ENCODE results near the gene ESPL1. TPM values are rescaled to one million over a fixed set of nuclear protein-coding genes. Genes with fewer than 3 reads are reported as not detected.

ESPL1 gene
- total and polyA plus RNA-seq, 12 donors, result 0.56 to 4.2 (median 1.1) TPM

DNA sequence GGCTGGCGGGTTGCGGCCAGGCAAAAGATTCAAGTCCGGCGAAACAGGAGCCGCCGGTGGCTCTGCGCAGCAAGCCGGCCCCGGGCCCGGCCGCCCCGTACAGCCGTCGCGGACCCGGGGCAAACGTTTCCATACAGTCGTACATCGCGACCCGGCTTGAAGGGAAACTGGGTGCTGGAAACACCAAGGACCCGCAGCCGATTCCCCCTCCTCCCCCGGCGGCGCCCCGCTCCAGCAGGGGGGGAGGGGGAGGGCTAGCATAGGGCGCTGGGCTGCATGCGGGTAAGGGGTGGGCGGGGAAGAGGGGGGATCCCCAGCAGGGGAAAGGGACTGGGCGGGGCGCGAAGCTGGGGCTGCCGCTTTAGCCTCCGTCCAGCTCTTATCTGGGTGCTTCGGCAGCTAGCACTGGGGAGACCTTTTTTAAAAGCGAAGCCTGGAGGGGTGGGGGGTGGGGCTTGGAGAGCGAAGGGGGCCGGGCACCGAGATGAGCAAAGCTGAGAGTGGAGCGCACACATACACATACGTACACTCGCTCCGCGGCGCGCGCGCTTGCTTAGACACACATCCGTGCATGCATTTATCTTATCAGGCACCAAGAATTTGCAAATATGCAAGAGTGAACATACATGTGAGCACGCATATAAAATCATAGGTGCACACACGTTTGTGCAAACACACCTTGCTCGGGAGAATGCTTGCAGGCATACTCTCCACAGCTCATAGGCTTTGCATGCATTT lies 48.0 kb upstream of the ESPL1 start:
- Histone ChIP-seq H3K4me1 (replicated peaks in 1 of 2) (peaks cover 34 to 58% of the 10 kb centered on the region in 2 donors), H3K9me3 (replicated peaks in 1 of 3) (no peaks in the 10 kb centered on the region), H3K4me3 (peak overlapping the region; percentile 22 to 91 (median 69)), H3K27me3 (no peaks in the 10 kb centered on the region), H3K36me3 (replicated peaks in 1 of 2) (no peaks in the 10 kb centered on the region), H3K27ac (peak overlapping the region; percentile 41 to 99 (median 97))
- TF ChIP-seq, protein P1, sequence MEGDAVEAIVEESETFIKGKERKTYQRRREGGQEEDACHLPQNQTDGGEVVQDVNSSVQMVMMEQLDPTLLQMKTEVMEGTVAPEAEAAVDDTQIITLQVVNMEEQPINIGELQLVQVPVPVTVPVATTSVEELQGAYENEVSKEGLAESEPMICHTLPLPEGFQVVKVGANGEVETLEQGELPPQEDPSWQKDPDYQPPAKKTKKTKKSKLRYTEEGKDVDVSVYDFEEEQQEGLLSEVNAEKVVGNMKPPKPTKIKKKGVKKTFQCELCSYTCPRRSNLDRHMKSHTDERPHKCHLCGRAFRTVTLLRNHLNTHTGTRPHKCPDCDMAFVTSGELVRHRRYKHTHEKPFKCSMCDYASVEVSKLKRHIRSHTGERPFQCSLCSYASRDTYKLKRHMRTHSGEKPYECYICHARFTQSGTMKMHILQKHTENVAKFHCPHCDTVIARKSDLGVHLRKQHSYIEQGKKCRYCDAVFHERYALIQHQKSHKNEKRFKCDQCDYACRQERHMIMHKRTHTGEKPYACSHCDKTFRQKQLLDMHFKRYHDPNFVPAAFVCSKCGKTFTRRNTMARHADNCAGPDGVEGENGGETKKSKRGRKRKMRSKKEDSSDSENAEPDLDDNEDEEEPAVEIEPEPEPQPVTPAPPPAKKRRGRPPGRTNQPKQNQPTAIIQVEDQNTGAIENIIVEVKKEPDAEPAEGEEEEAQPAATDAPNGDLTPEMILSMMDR (IDR thresholded peaks at IDR 0.05), result no peak
- peak in 1 of 2 donors; percentile 14 for TF ChIP-seq POLR2A (IDR thresholded peaks at IDR 0.05)
- intact Hi-C loops (cut with DNase I), result loop anchor here in 1 of 2 donors (10.0 kb wide), 2 partner anchors 65 to 205 kb away; partner anchors contain the start of gene AMHR2
- peak in 6 of 7 donors; percentile 58 to 85 (median 76) for DNase-seq
- WGBS, 4 donors, result 0 to 1% (median 1%) methylated on average over 19 to 51 of the region's 53 CpGs

DNA sequence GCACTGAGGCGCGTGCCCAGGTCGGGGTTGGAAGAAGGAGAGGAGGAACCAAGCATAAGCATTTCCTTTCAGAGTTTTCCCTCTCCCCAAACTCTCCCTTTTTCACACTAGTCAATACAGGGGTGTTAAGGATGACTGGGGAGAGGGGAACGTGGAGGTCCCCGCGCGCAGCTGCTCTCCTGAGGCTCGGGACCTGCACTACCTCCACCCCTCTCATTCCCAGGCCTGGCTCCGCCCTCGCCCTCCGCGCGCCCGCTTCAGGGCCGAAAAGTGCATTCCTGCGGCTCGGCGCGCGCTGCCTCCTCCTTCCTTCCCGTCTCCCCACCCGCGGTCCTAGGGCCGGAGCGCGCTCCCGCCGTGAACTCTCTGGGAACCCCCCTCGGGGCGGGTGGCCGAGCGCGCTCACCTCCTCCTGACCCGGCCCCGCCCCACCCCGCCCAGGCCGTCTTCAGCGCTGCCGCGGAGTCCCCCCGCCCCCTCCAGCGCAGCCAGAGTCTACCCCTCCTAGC lies 47.4 kb upstream of the ESPL1 start:
- Histone ChIP-seq H3K4me3 (peak overlapping the region; percentile 22 to 91 (median 69)), H3K27ac (peak overlapping the region; percentile 91 to 100 (median 97)), H3K4me1 (replicated peaks in 1 of 2) (peaks cover 34 to 58% of the 10 kb centered on the region in 2 donors), H3K9me3 (replicated peaks in 1 of 3) (no peaks in the 10 kb centered on the region), H3K36me3 (replicated peaks in 1 of 2) (no peaks in the 10 kb centered on the region), H3K27me3 (no peaks in the 10 kb centered on the region)
- TF ChIP-seq, protein P1 (IDR thresholded peaks at IDR 0.05), result no peak
- TF ChIP-seq POLR2A (IDR thresholded peaks at IDR 0.05), result peak; percentile 15 to 58
- intact Hi-C loops (cut with DNase I), result no loop called here
- 0 to 2% (median 0%) methylated on average over 7 to 42 of the region's 42 CpGs for WGBS, 4 donors
- peak; percentile 92 to 94 (median 94) for DNase-seq

DNA sequence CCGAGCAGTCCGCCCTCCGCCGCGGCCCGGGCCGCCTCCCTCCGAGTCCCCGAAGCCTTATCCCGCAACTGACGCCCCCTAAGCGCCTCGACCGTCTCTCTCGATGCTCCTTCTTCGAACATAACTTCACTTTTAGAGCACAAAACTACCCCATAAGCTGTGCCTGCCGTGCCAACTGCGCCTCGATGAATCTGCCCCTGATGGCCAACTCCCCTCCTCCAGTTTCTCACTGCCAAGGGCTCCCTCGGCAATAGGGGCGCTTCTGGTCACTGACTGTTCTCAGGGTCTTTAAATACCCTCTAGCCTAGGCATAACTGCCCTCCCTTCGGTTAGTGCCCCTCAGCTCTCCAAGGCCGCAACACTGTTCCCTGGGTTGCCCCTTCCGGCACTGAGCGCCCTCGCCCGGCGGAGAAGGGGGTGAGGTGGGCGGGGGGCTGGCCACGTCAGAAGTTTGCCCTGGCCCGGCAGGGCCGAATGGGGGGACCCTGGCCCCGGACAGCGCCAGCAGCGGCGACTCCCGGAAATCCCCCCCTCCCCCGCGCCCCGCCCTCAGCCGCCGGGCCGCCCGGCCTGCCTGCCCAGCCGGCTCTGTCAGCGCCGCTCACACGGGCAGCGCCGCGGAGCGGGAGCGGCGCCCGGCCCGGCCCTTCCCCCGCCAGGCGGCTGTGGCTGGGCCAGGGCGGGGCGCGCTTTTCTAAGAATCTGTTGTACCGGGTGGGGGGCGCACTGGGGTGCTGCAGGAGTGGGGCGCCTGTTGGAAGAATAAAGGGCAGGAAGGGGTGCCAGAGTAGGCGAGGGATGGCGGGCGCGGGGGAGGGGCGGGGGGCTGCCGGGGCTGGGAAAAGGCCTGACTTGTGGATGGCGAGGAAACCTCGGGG lies 46.7 kb upstream of the ESPL1 start:
- Histone ChIP-seq H3K36me3 (replicated peaks in 1 of 2) (no peaks in the 10 kb centered on the region), H3K9me3 (replicated peaks in 1 of 3) (no peaks in the 10 kb centered on the region), H3K27me3 (no peaks in the 10 kb centered on the region), H3K4me1 (replicated peaks in 1 of 2) (peaks cover 34 to 58% of the 10 kb centered on the region in 2 donors), H3K4me3 (peak overlapping the region in 3 of 4 donors; percentile 68 to 91 (median 73)), H3K27ac (peak overlapping the region; percentile 91 to 100 (median 97))
- WGBS, 4 donors, result 0 to 1% (median 1%) methylated on average over 14 to 72 of the region's 72 CpGs
- intact Hi-C loops (cut with DNase I), result no loop called here
- DNase-seq, result peak; percentile 70 to 82 (median 76)
- TF ChIP-seq, protein P1 (IDR thresholded peaks at IDR 0.05), result peak in 2 of 6 experiments; percentile 10 to 12
- TF ChIP-seq POLR2A (IDR thresholded peaks at IDR 0.05), result peak; percentile 50 to 57

Measured in adrenal gland (tissue), 12 donors.